ENCODE results near the gene IFT52. TPM values are rescaled to one million over a fixed set of nuclear protein-coding genes. Genes with fewer than 3 reads are reported as not detected.
"Not testable (repeated sequence)": the region's sequence is repeated elsewhere in the genome, so short reads cannot be mapped to it uniquely, and the experiment has no call there.

The IFT52 gene
- polyA plus RNA-seq, 3 donors: 17.6 to 28.1 (median 24.1) TPM

DNA sequence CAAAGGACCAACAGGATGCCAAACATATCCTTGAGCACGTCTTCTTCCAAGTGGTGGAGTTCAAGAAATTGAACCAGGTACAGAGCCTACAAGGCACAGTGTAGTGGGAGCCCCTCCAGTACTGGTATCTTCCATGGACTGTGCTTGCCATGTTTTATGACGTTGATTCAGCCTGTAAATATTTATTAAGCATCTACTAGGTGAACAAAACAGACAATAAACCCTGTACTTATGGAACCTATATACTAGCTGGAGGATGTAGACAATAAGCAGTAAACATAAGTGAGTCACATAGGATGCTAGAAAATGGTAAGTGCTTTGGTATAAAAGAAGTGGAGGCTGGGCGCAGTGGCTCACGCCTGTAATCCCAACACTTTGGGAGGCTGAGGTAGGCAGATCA lies 51.8 kb downstream of the IFT52 start:
- intact Hi-C loops (cut with micrococcal nuclease): no loop called here
- no peak overlapping the region for H3K4me2 ChIP-seq (replicated peaks; ENCODE audit: extremely low read depth, low read length, poor library complexity, severe bottlenecking)
- Mint-ChIP-seq H3K4me1 (no peaks in the 10 kb centered on the region), H3K27ac (no peak overlapping the region), H3K9me3 (no peaks in the 10 kb centered on the region), H3K4me3 (no peak overlapping the region), H3K36me3 (peaks cover 47 to 49% of the 10 kb centered on the region in 2 donors), H3K27me3 (ENCODE audit: low read depth in 3 of 3) (no peaks in the 10 kb centered on the region)
- no peak overlapping the region for H2AFZ ChIP-seq (ENCODE audit: insufficient read depth, low read depth, low read length, poor library complexity, severe bottlenecking)
- no peaks in the 10 kb centered on the region for H3K4me1 ChIP-seq (ENCODE audit: control insufficient read depth in 1 of 2, insufficient read depth in 2 of 2, low read length in 2 of 2)
- no peak for DNase-seq
- no peaks in the 10 kb centered on the region for H3K79me2 ChIP-seq (ENCODE audit: insufficient read depth, low read length)
- WGBS (ENCODE audit: insufficient coverage): 100% methylated on average over 1 of the region's 4 CpGs
- no peaks in the 10 kb centered on the region for H4K20me1 ChIP-seq (ENCODE audit: insufficient read depth, low read length)
- H3K4me3 ChIP-seq (replicated peaks in 1 of 3; ENCODE audit: low read depth in 2 of 3, low read length in 3 of 3): no peak overlapping the region
- TF ChIP-seq, protein P1, sequence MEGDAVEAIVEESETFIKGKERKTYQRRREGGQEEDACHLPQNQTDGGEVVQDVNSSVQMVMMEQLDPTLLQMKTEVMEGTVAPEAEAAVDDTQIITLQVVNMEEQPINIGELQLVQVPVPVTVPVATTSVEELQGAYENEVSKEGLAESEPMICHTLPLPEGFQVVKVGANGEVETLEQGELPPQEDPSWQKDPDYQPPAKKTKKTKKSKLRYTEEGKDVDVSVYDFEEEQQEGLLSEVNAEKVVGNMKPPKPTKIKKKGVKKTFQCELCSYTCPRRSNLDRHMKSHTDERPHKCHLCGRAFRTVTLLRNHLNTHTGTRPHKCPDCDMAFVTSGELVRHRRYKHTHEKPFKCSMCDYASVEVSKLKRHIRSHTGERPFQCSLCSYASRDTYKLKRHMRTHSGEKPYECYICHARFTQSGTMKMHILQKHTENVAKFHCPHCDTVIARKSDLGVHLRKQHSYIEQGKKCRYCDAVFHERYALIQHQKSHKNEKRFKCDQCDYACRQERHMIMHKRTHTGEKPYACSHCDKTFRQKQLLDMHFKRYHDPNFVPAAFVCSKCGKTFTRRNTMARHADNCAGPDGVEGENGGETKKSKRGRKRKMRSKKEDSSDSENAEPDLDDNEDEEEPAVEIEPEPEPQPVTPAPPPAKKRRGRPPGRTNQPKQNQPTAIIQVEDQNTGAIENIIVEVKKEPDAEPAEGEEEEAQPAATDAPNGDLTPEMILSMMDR (IDR thresholded peaks at IDR 0.05): no peak
- no peak overlapping the region for H3K27ac ChIP-seq (ENCODE audit: low read depth in 1 of 2, low read length in 2 of 2)
- H3K27me3 ChIP-seq (ENCODE audit: control insufficient read depth in 2 of 2, insufficient read depth in 2 of 2, low read length in 2 of 2): no peaks in the 10 kb centered on the region
- no peaks in the 10 kb centered on the region for H3K9me3 ChIP-seq (replicated peaks in 1 of 2; ENCODE audit: control insufficient read depth in 1 of 2, insufficient read depth in 1 of 2, low read length in 2 of 2)
- H3K9ac ChIP-seq (ENCODE audit: insufficient read depth, low read length, poor library complexity, severe bottlenecking): no peak overlapping the region
- H3K36me3 ChIP-seq (replicated peaks in 1 of 2; ENCODE audit: control insufficient read depth in 1 of 2, insufficient read depth in 2 of 2, low read length in 2 of 2): peaks cover 20 to 44% of the 10 kb centered on the region in 2 donors

DNA sequence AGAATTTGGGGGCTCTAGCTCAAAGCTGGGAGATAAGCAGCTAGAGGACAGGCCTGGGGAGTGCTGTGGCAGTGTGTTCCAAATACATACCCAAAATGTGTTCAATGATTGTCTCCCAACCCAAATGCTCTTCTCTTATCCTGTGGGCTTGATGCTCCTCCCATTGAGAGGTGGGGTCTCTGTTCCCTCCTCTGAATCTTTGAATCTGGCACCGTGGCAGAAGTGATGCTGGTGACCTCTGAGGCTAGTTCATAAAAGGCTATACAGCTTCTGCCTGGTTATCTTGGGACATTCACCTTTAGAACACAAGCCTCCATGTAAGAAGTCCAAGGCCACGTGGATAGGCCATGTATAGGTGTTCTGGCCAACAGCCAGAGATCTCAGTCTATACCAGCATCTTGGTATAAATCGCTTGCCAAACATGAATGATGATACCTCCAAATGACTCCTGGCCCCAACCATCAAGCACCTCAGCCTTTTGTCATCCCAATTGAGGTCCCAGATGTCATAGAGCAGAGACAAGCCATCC lies 60.3 kb downstream of the IFT52 start:
- no peak overlapping the region for H3K4me3 Mint-ChIP-seq
- H3K9ac ChIP-seq (ENCODE audit: insufficient read depth, low read length, poor library complexity, severe bottlenecking): no peak overlapping the region
- H3K4me2 ChIP-seq (replicated peaks; ENCODE audit: extremely low read depth, low read length, poor library complexity, severe bottlenecking): no peak overlapping the region
- H3K36me3 Mint-ChIP-seq: peaks cover 17 to 21% of the 10 kb centered on the region in 2 donors
- 100% methylated on average over 2 of the region's 3 CpGs for WGBS (ENCODE audit: insufficient coverage)
- no peaks in the 10 kb centered on the region for H4K20me1 ChIP-seq (ENCODE audit: insufficient read depth, low read length)
- peaks cover 3 to 8% (median 5%) of the 10 kb centered on the region in 3 donors for H3K27me3 Mint-ChIP-seq (ENCODE audit: low read depth in 3 of 3)
- DNase-seq: no peak
- TF ChIP-seq, protein P1 (IDR thresholded peaks at IDR 0.05): no peak
- no peaks in the 10 kb centered on the region for H3K4me1 ChIP-seq (ENCODE audit: control insufficient read depth in 1 of 2, insufficient read depth in 2 of 2, low read length in 2 of 2)
- intact Hi-C loops (cut with micrococcal nuclease): no loop called here
- H3K36me3 ChIP-seq (replicated peaks in 1 of 2; ENCODE audit: control insufficient read depth in 1 of 2, insufficient read depth in 2 of 2, low read length in 2 of 2): peaks cover 6 to 16% of the 10 kb centered on the region in 2 donors
- no peak overlapping the region for H3K4me3 ChIP-seq (replicated peaks in 1 of 3; ENCODE audit: low read depth in 2 of 3, low read length in 3 of 3)
- no peaks in the 10 kb centered on the region for H3K79me2 ChIP-seq (ENCODE audit: insufficient read depth, low read length)
- H3K9me3 Mint-ChIP-seq: peaks cover 0 to 1% (median 0%) of the 10 kb centered on the region in 7 donors
- H3K27me3 ChIP-seq (ENCODE audit: control insufficient read depth in 2 of 2, insufficient read depth in 2 of 2, low read length in 2 of 2): no peaks in the 10 kb centered on the region
- H3K27ac Mint-ChIP-seq: no peak overlapping the region
- no peak overlapping the region for H3K27ac ChIP-seq (ENCODE audit: low read depth in 1 of 2, low read length in 2 of 2)
- H3K4me1 Mint-ChIP-seq: peaks cover 2% of the 10 kb centered on the region
- no peaks in the 10 kb centered on the region for H3K9me3 ChIP-seq (replicated peaks in 1 of 2; ENCODE audit: control insufficient read depth in 1 of 2, insufficient read depth in 1 of 2, low read length in 2 of 2)
- H2AFZ ChIP-seq (ENCODE audit: insufficient read depth, low read depth, low read length, poor library complexity, severe bottlenecking): no peak overlapping the region

DNA sequence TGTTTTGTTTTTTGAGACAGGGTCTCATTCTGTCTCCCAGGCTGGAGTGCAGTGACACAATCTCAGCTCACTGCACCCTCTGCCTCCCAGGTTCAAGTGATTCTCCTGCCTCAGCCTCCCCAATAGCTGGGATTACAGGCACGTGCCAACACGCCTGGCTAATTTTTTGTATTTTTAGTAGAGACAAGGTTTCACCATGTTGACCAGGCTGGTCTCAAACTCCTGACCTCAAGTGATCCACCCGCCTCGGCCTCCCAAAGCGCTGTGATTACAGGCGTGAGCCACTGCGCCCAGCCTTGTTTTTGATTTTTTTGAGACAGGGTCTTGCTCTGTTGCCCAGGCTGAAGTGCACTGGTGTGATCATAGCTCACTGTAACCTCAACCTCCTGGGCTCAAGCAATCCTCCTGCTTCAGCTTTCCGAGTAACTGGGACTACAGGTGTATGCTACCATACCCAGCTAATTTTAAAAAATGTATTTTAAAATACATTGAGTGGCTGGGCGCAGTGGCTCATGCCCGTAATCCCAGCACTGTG lies 61.0 kb downstream of the IFT52 start:
- H2AFZ ChIP-seq (ENCODE audit: insufficient read depth, low read depth, low read length, poor library complexity, severe bottlenecking); H3K9ac ChIP-seq (ENCODE audit: insufficient read depth, low read length, poor library complexity, severe bottlenecking); H3K4me1 Mint-ChIP-seq; H3K27ac Mint-ChIP-seq; H3K4me1 ChIP-seq (ENCODE audit: control insufficient read depth in 1 of 2, insufficient read depth in 2 of 2, low read length in 2 of 2); H4K20me1 ChIP-seq (ENCODE audit: insufficient read depth, low read length); H3K4me3 Mint-ChIP-seq; H3K27ac ChIP-seq (ENCODE audit: low read depth in 1 of 2, low read length in 2 of 2); H3K4me3 ChIP-seq (replicated peaks in 1 of 3; ENCODE audit: low read depth in 2 of 3, low read length in 3 of 3); H3K79me2 ChIP-seq (ENCODE audit: insufficient read depth, low read length); DNase-seq; intact Hi-C loops (cut with micrococcal nuclease); H3K4me2 ChIP-seq (replicated peaks; ENCODE audit: extremely low read depth, low read length, poor library complexity, severe bottlenecking); H3K27me3 ChIP-seq (ENCODE audit: control insufficient read depth in 2 of 2, insufficient read depth in 2 of 2, low read length in 2 of 2); H3K9me3 Mint-ChIP-seq; H3K9me3 ChIP-seq (replicated peaks in 1 of 2; ENCODE audit: control insufficient read depth in 1 of 2, insufficient read depth in 1 of 2, low read length in 2 of 2); H3K36me3 ChIP-seq (replicated peaks in 1 of 2; ENCODE audit: control insufficient read depth in 1 of 2, insufficient read depth in 2 of 2, low read length in 2 of 2): not testable (repeated sequence)
- WGBS (ENCODE audit: insufficient coverage): 87% methylated on average over 6 of the region's 10 CpGs
- Mint-ChIP-seq H3K27me3 (ENCODE audit: low read depth in 3 of 3) (peaks cover 5 to 11% (median 10%) of the 10 kb centered on the region in 3 donors), H3K36me3 (peaks cover 11 to 16% of the 10 kb centered on the region in 2 donors)

Data from CD14-positive monocyte (primary cell).